A549 treated with GW870086 at 1 μM for 4 hours (cell line): ENCODE data around the gene JCAD. TPM values are rescaled to one million over a fixed set of nuclear protein-coding genes. Genes with fewer than 3 reads are reported as not detected.

Experiments
- total RNA-seq: library from RNA; stranded (reverse); fragments of 200-300 nt; extraction: Qiagen RNA extraction; gene quantifications from 5 replicates; pipeline ENCODE4 v1.2.3, GENCODE V29; 2022; ENCODE audit warnings: low read depth

Gene JCAD
- 8.7 to 12.0 TPM (median 11.2 TPM) in 5 replicates for total RNA-seq

GRCh38 chr10:30059209-30060107 is at the start of gene JCAD:
TSS of gene JCAD (minus strand) at chr10:30059586. CDS start at chr10:30047812, 11,774 bp downstream.

